ENCODE data around the gene PIP5KL1. TPM values are rescaled to one million over a fixed set of nuclear protein-coding genes. Genes with fewer than 3 reads are reported as not detected.

The PIP5KL1 gene
- total RNA-seq, 1 donor from 2014 or later: 3.4 TPM

DNA sequence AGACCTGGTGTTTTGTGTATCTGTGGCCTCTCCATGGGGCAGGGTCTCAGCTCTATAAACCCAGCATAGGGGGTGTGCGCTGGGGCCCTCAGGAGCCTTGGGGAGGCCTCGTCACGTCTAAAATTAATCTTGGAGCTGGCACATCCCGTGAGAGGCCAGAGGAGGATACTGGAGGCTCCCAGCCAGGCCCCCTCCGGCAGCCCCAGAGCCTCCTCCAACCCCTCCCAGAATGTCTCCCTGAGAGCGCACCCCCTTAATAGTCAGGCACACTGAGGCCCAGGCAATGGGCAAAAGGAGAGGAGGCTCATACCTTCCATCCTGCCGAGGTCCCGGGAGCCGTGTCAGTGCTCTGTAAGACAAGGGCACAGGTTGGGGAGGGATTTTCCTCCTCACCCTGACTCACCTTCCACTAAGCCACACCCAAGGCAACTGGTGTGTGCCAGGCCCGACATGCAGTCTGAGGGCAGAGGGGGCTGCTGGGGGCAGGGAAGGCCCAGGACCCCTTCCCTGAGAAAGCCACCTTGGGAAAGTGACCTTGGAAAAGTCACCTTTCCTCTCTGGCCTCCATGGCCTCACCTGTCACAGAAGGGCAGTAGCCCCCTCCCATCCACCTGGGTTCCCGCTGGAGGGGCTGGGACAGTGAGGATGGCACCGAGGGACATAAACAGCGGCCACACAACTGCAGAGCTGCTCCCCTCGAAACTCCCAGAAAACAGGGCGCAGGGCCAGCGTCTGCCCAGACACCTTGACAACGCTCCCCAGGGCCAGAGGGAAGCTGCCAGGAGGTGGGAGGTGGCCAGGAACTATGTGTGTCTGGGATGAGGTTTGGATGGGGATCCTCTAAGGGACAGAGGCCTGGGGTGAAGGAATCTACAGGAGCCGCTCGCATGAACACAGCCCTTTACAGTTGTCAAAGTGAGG, 56.0 kb downstream of the PIP5KL1 start:
- Mint-ChIP-seq H3K27me3 (ENCODE audit: low read depth) (no peaks in the 10 kb centered on the region), H3K9me3 (no peaks in the 10 kb centered on the region), H3K36me3 (ENCODE audit: low read depth) (no peaks in the 10 kb centered on the region), H3K27ac (ENCODE audit: unreplicated experiment) (no peak overlapping the region), H3K4me3 (no peak overlapping the region), H3K4me1 (peaks cover 19% of the 10 kb centered on the region)
- no peak for TF ChIP-seq CTCF (conservative IDR thresholded peaks at IDR 0.05)
- no peak for DNase-seq (ENCODE audit: low read depth, low spot score)

DNA sequence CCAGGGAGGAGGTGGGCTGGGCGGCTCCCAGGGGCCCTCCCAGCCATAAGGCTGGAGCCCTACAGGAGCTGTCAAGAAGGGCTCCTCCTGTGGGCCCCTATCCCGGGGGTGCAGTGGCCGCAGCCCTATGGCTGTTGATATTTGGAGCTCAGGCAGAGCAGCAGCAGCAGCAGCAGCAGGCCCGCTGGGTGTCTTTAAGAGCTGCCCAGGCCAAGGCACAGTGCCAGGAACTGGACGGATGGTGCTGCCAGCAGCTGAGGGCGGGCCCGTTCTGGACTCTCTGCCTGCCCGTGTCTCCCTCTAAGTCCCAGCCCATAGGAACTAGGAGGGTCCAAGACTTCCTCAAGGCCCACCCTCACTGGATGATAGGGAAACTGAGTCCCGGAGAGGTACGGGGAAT, 56.7 kb downstream of the PIP5KL1 start:
- H3K4me1 Mint-ChIP-seq: peaks cover 19% of the 10 kb centered on the region
- no peaks in the 10 kb centered on the region for H3K36me3 Mint-ChIP-seq (ENCODE audit: low read depth)
- no peak for TF ChIP-seq CTCF (conservative IDR thresholded peaks at IDR 0.05)
- no peak for DNase-seq (ENCODE audit: low read depth, low spot score)
- no peaks in the 10 kb centered on the region for H3K27me3 Mint-ChIP-seq (ENCODE audit: low read depth)
- no peak overlapping the region for H3K4me3 Mint-ChIP-seq
- H3K9me3 Mint-ChIP-seq: no peaks in the 10 kb centered on the region
- H3K27ac Mint-ChIP-seq (ENCODE audit: unreplicated experiment): no peak overlapping the region

- no peaks in the 10 kb centered on the region for H3K36me3 Mint-ChIP-seq (ENCODE audit: low read depth)
- peak; percentile 44 for DNase-seq (ENCODE audit: low read depth, low spot score)
- H3K27me3 Mint-ChIP-seq (ENCODE audit: low read depth): no peaks in the 10 kb centered on the region
- no peak for TF ChIP-seq CTCF (conservative IDR thresholded peaks at IDR 0.05)
- H3K4me1 Mint-ChIP-seq: peaks cover 15% of the 10 kb centered on the region
- no peak overlapping the region for H3K4me3 Mint-ChIP-seq
- no peaks in the 10 kb centered on the region for H3K9me3 Mint-ChIP-seq
- no peak overlapping the region for H3K27ac Mint-ChIP-seq (ENCODE audit: unreplicated experiment)
These were observed 57.3 kb downstream of the PIP5KL1 start for GRCh38 chr9:127873223-127873691.

DNA sequence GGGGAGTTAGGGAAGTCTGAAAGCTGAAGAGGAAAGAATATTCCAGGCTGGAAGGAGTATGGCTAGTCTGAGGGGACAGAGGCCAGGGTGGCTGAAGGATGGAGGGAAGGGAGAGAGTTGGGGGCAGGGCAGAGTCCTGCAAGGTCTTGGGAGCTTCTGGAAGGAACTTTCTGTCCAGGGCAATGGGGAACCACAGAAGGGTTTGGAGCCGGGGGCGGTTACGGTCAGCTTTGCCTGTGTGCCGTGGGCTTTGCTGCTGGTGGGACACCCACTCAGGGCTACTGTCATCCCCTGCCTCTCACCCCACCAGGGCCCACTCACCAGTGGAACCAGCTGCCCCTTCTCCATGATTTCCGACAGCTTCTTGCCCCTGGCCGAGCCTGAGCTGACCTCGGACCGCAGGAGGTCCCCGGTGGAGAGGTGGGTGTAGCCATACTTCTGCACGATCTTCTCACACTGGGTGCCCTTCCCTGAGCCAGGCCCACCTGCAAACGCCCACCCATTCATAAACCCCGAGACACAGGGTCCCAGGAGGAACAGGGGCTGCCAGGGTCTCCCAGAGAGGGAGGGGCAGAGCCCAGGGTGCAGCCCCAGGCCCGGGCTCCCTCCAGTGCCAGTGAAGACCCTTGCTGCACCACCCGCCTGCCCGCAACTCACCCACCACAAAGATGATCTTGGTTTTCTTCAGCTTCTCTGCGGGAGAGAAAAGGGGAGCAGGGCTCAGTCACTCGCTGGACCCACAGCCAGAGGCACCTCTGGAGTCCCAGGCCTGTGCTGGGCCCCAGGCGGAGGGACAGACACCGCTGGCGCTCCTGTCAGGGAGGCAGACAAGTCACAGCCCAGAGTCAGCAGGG, 58.0 kb downstream of the PIP5KL1 start:
- DNase-seq (ENCODE audit: low read depth, low spot score): no peak
- Mint-ChIP-seq H3K36me3 (ENCODE audit: low read depth) (no peaks in the 10 kb centered on the region), H3K27ac (ENCODE audit: unreplicated experiment) (no peak overlapping the region), H3K27me3 (ENCODE audit: low read depth) (no peaks in the 10 kb centered on the region), H3K9me3 (no peaks in the 10 kb centered on the region), H3K4me1 (peaks cover 9% of the 10 kb centered on the region), H3K4me3 (no peak overlapping the region)
- TF ChIP-seq CTCF (conservative IDR thresholded peaks at IDR 0.05): no peak

DNA sequence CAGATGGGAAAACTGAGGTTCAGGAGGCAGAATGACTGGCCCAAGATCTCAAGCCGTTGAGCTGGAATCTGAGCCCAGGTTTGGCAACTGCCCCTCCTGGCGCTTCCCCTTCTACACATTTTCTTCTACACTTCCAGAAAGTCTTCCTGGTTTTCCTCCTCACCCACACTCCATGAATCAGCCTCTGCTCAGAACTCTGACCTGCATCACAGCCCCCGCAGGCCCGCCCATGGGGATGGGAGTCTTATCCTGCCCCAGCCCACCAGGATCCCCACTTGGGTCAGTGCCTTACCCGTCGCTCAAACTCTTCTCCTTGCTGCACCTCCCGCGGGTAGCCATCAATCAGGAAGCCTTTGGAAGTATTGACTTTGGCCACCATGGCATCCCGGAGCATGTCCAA, 59.0 kb downstream of the PIP5KL1 start:
- no peak for DNase-seq (ENCODE audit: low read depth, low spot score)
- H3K4me3 Mint-ChIP-seq: no peak overlapping the region
- TF ChIP-seq CTCF (conservative IDR thresholded peaks at IDR 0.05): no peak
- H3K36me3 Mint-ChIP-seq (ENCODE audit: low read depth): no peaks in the 10 kb centered on the region
- H3K4me1 Mint-ChIP-seq: peaks cover 3% of the 10 kb centered on the region
- H3K27ac Mint-ChIP-seq (ENCODE audit: unreplicated experiment): peak overlapping the region; percentile 35
- no peaks in the 10 kb centered on the region for H3K9me3 Mint-ChIP-seq
- H3K27me3 Mint-ChIP-seq (ENCODE audit: low read depth): no peaks in the 10 kb centered on the region
